ENCODE measurements around the gene CDH4.

The CDH4 gene

GRCh38 chr20:61819921-61820825 lies 568.1 kb downstream of the CDH4 start:
- no peak for DNase-seq (ENCODE audit: low read depth)

GRCh38 chr20:61821735-61822134 lies 569.7 kb downstream of the CDH4 start:
- no peak for DNase-seq (ENCODE audit: low read depth)

GRCh38 chr20:61822396-61822795 lies 570.3 kb downstream of the CDH4 start:
- no peak for DNase-seq (ENCODE audit: low read depth)

GRCh38 chr20:61823242-61823641 lies 571.2 kb downstream of the CDH4 start:
- no peak for DNase-seq (ENCODE audit: low read depth)

- DNase-seq (ENCODE audit: low read depth): no peak
Measured at GRCh38 chr20:61828891-61829290, 576.8 kb downstream of the CDH4 start.

GRCh38 chr20:61829526-61829925 lies 577.5 kb downstream of the CDH4 start:
- no peak for DNase-seq (ENCODE audit: low read depth)

- no peak for DNase-seq (ENCODE audit: low read depth)
Measured at GRCh38 chr20:61830241-61830930, 578.3 kb downstream of the CDH4 start.

- DNase-seq (ENCODE audit: low read depth): no peak
Measured at GRCh38 chr20:61830991-61831390, 578.9 kb downstream of the CDH4 start.

GRCh38 chr20:61832181-61832580 lies 580.1 kb downstream of the CDH4 start:
- no peak for DNase-seq (ENCODE audit: low read depth)

GRCh38 chr20:61833807-61834610 lies 581.9 kb downstream of the CDH4 start:
- DNase-seq (ENCODE audit: low read depth): no peak

GRCh38 chr20:61835301-61835700 lies 583.2 kb downstream of the CDH4 start:
- no peak for DNase-seq (ENCODE audit: low read depth)

GRCh38 chr20:61835791-61836350 lies 583.8 kb downstream of the CDH4 start:
- no peak for DNase-seq (ENCODE audit: low read depth)

- no peak for DNase-seq (ENCODE audit: low read depth)
Measured at GRCh38 chr20:61837200-61837599, 585.1 kb downstream of the CDH4 start.

- no peak for DNase-seq (ENCODE audit: low read depth)
Measured at GRCh38 chr20:61839223-61839911, 587.3 kb downstream of the CDH4 start.

- DNase-seq (ENCODE audit: low read depth): no peak
Measured at GRCh38 chr20:61839912-61840778, 588.1 kb downstream of the CDH4 start.

GRCh38 chr20:61840779-61841455 lies 588.9 kb downstream of the CDH4 start:
- no peak for DNase-seq (ENCODE audit: low read depth)

- no peak for DNase-seq (ENCODE audit: low read depth)
Measured at GRCh38 chr20:61841551-61841950, 589.5 kb downstream of the CDH4 start.

- DNase-seq (ENCODE audit: low read depth): no peak
Measured at GRCh38 chr20:61841966-61842365, 589.9 kb downstream of the CDH4 start.

GRCh38 chr20:61844621-61845020 lies 592.6 kb downstream of the CDH4 start:
- DNase-seq (ENCODE audit: low read depth): no peak

- no peak for DNase-seq (ENCODE audit: low read depth)
Measured at GRCh38 chr20:61845233-61845671, 593.2 kb downstream of the CDH4 start.
